Tibial nerve (tissue), 3 donors: Measurements from ENCODE around the gene REPIN1.

Source experiments
- CTCF ChIP-seq, 5 experiments: fragments of 200-600 bp in 3 of 5; fragments of 450-650 bp in 2 of 5; sonication (generic) in 3 of 5; IDR thresholded peaks; one replicate each; pipeline ENCODE4 v1.5.1; 2016 to 2019; ENCODE audit warnings: antibody characterized with exemption in 5 of 5, mild to moderate bottlenecking in 3 of 5, moderate library complexity in 2 of 5
- POLR2A ChIP-seq, 2 donors: fragments of 450-650 bp; IDR thresholded peaks; one replicate each; pipeline ENCODE4 v1.6.1; 2017; ENCODE audit warnings: antibody characterized with exemption in 2 of 2, mild to moderate bottlenecking in 2 of 2, moderate library complexity in 2 of 2

- no peak for TF ChIP-seq CTCF (IDR thresholded peaks at IDR 0.05)
- no peak for TF ChIP-seq POLR2A (IDR thresholded peaks at IDR 0.05)
These were observed 32.8 kb downstream of the REPIN1 start for GRCh38 chr7:150401424-150401790.
